Thyroid gland (tissue), 4 donors: ENCODE results near the gene LRFN3.

Experiments
- POLR2A ChIP-seq, 2 donors: fragments of 450-650 bp; IDR thresholded peaks; one replicate each; pipeline ENCODE4 v1.6.1; 2017; ENCODE audit warnings: antibody characterized with exemption in 2 of 2, mild to moderate bottlenecking in 2 of 2, moderate library complexity in 1 of 2
- TF ChIP-seq, protein P1 (sequence below), 6 experiments: fragments of 200-600 bp in 3 of 6; fragments of 450-650 bp in 3 of 6; sonication (generic) in 3 of 6; IDR thresholded peaks; one replicate each; pipeline ENCODE4 v1.5.1; 2016 to 2019; ENCODE audit warnings: antibody characterized with exemption in 6 of 6, mild to moderate bottlenecking in 2 of 6, inconsistent platforms in 1 of 6, moderate library complexity in 1 of 6

DNA sequence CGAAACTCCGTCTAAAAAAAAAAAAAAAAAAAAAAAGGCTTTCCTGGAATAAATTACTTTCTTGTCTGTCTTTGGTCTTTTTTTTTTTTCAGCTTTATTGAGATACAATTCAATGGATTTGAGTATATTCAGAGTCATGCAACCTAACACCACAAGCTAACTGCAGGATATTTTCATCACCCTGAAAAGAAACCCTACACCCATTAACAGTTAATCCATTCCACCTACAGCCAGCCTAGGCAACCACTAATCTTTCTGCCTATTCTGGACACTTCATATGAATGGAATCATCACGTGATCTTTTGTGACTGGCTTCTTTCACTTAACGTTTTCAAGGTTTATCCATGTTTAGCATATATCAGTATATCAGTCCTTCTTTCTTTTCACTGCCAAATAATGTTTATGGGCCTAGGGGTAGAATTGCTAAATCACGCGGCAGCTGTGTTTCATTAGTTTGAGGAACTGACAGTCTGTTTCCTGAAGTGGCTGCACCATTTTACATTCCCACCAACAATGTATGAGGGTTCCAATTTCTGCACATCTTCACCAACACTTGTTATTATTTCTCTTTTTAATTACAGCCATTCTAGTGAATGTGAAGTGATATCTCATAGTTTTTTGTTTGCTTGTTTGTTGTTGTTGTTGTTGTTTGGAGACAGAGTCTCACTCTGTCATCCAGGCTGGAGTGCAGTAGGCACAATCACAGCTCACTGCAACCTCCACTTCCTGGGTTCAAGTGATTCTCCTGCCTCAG is 19.9 kb downstream of the LRFN3 start:
- no peak for TF ChIP-seq POLR2A (IDR thresholded peaks at IDR 0.05)
- TF ChIP-seq, protein P1, sequence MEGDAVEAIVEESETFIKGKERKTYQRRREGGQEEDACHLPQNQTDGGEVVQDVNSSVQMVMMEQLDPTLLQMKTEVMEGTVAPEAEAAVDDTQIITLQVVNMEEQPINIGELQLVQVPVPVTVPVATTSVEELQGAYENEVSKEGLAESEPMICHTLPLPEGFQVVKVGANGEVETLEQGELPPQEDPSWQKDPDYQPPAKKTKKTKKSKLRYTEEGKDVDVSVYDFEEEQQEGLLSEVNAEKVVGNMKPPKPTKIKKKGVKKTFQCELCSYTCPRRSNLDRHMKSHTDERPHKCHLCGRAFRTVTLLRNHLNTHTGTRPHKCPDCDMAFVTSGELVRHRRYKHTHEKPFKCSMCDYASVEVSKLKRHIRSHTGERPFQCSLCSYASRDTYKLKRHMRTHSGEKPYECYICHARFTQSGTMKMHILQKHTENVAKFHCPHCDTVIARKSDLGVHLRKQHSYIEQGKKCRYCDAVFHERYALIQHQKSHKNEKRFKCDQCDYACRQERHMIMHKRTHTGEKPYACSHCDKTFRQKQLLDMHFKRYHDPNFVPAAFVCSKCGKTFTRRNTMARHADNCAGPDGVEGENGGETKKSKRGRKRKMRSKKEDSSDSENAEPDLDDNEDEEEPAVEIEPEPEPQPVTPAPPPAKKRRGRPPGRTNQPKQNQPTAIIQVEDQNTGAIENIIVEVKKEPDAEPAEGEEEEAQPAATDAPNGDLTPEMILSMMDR (IDR thresholded peaks at IDR 0.05), result no peak
